ENCODE data around the gene IFT43. TPM values are rescaled to one million over a fixed set of nuclear protein-coding genes. Genes with fewer than 3 reads are reported as not detected.

Gene IFT43
- total and polyA plus RNA-seq, 9 of the 15 experiments (the other 6 are each of a cell fraction or from before 2014, with no cell fraction given), result 4.9 to 12.8 (median 8.0) TPM

GRCh38 chr14:75989134-75989533 lies 3.6 kb downstream of the IFT43 start (continued):
- TF ChIP-seq RFX1 (IDR thresholded peaks at IDR 0.05), result no peak
- TF ChIP-seq HMBOX1 (IDR thresholded peaks at IDR 0.05), result no peak
- TF ChIP-seq, protein P1, sequence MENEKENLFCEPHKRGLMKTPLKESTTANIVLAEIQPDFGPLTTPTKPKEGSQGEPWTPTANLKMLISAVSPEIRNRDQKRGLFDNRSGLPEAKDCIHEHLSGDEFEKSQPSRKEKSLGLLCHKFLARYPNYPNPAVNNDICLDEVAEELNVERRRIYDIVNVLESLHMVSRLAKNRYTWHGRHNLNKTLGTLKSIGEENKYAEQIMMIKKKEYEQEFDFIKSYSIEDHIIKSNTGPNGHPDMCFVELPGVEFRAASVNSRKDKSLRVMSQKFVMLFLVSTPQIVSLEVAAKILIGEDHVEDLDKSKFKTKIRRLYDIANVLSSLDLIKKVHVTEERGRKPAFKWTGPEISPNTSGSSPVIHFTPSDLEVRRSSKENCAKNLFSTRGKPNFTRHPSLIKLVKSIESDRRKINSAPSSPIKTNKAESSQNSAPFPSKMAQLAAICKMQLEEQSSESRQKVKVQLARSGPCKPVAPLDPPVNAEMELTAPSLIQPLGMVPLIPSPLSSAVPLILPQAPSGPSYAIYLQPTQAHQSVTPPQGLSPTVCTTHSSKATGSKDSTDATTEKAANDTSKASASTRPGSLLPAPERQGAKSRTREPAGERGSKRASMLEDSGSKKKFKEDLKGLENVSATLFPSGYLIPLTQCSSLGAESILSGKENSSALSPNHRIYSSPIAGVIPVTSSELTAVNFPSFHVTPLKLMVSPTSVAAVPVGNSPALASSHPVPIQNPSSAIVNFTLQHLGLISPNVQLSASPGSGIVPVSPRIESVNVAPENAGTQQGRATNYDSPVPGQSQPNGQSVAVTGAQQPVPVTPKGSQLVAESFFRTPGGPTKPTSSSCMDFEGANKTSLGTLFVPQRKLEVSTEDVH (IDR thresholded peaks at IDR 0.05; ENCODE audit: low read depth, partially characterized antibody), result no peak
- TF ChIP-seq, protein P2, sequence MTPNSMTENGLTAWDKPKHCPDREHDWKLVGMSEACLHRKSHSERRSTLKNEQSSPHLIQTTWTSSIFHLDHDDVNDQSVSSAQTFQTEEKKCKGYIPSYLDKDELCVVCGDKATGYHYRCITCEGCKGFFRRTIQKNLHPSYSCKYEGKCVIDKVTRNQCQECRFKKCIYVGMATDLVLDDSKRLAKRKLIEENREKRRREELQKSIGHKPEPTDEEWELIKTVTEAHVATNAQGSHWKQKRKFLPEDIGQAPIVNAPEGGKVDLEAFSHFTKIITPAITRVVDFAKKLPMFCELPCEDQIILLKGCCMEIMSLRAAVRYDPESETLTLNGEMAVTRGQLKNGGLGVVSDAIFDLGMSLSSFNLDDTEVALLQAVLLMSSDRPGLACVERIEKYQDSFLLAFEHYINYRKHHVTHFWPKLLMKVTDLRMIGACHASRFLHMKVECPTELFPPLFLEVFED (CRISPR knock-in tag; conservative IDR thresholded peaks at IDR 0.05), result no peak
- no peak for TF ChIP-seq ZNF785 (CRISPR knock-in tag; IDR thresholded peaks at IDR 0.05)

DNA sequence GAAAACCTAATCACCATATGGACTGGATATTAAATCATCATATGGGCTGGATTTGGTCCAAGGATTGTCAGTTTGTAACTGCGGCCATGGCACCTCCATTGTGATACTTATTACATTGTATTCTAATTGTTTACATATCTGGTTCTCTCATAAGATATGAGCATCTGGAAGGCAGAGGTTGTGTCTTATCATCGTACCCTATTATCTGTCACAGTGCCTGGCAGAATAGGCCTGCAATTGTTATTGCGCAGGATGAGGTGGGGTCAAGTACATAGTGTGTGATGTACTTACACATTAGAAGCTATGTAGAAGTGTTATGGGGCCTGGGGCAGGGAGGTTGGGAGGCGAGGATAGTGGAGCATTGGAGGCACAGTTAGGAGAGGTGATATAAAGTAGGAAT lies 4.7 kb downstream of the IFT43 start:
- Histone ChIP-seq H3K36me3 (ENCODE audit: control insufficient read depth, insufficient read depth, low read length) (no peaks in the 10 kb centered on the region), H3K9ac (ENCODE audit: insufficient read depth in 1 of 2, low read depth in 2 of 2, low read length in 2 of 2) (no peak overlapping the region), H3K9me3 (replicated peaks; ENCODE audit: control insufficient read depth, insufficient read depth, low read depth, low read length) (no peaks in the 10 kb centered on the region), H3K4me2 (ENCODE audit: insufficient read depth, low read length) (no peak overlapping the region), H3K27ac (ENCODE audit: extremely low read depth, low read depth, low read length) (no peak overlapping the region), H3K4me3 (no peak overlapping the region), H3K4me1 (replicated peaks in 1 of 2; ENCODE audit: control insufficient read depth in 2 of 2, insufficient read depth in 2 of 2, low read length in 2 of 2) (peaks cover 0 to 4% of the 10 kb centered on the region in 2 experiments; a peak in 3 of 5 replicates), H3K9me1 (ENCODE audit: control insufficient read depth, insufficient read depth, low read length) (no peaks in the 10 kb centered on the region), H3K79me2 (ENCODE audit: control insufficient read depth, insufficient read depth, low read length) (no peaks in the 10 kb centered on the region), H2AFZ (ENCODE audit: low read depth, low read length) (no peak overlapping the region), H4K20me1 (replicated peaks; ENCODE audit: control insufficient read depth, insufficient read depth, low read length) (no peaks in the 10 kb centered on the region), H3K27me3 (ENCODE audit: control insufficient read depth in 2 of 2, insufficient read depth in 2 of 2, low read length in 2 of 2) (no peaks in the 10 kb centered on the region)
- ChIA-PET CTCF (ENCODE audit: low intra/inter-chr PET ratio) (no interaction called here), POLR2A (interaction anchor here (0.6 to 0.7 kb wide), 3 partner anchors 100 to 379 kb away, joined by 3 to 4 read pairs (median 3); no protein-coding TSS in a partner anchor)
- no TSS peak for BruUV-seq (replicated peaks)
- in situ Hi-C loops (cut with MboI) (no loop called here), intact Hi-C loops (cut with micrococcal nuclease) (no loop called here)
- ATAC-seq (no peak), FAIRE-seq (no peak), DNase-seq (ENCODE audit: extremely low read depth in 1 of 4, low spot score in 3 of 4) (no peak)
- WGBS (ENCODE audit: insufficient coverage, low coverage, missing lambda C conversion rate), result 72% methylated on average over 4 of the region's 4 CpGs
- no peak for TF ChIP-seq NR2C1 (IDR thresholded peaks at IDR 0.05)
- no peak for TF ChIP-seq NR2C1 (tag; IDR thresholded peaks at IDR 0.05)
- TF ChIP-seq HNRNPLL (IDR thresholded peaks at IDR 0.05; ENCODE audit: low read depth, low read length, poor library complexity, severe bottlenecking), result no peak
- TF ChIP-seq RBBP5 (IDR thresholded peaks at IDR 0.05; ENCODE audit: borderline replicate concordance, insufficient read depth, low read length, poor library complexity, severe bottlenecking), result no peak
- no peak for TF ChIP-seq CSDE1 (IDR thresholded peaks at IDR 0.05)
- TF ChIP-seq ATF7 (IDR thresholded peaks at IDR 0.05), result no peak
- no peak for TF ChIP-seq L3MBTL2 (IDR thresholded peaks at IDR 0.05)
- no peak for TF ChIP-seq ZNF263 (CRISPR knock-in tag; IDR thresholded peaks at IDR 0.05; ENCODE audit: borderline replicate concordance)

Measured in K562 (cell line).